Measurements from ENCODE around the gene CMSS1.

The CMSS1 gene

GRCh38 chr3:100107221-100107814 lies 289.7 kb downstream of the CMSS1 start:
- no peak for DNase-seq (ENCODE audit: low read depth)

GRCh38 chr3:100108464-100109079 lies 290.9 kb downstream of the CMSS1 start:
- DNase-seq (ENCODE audit: low read depth) = no peak

GRCh38 chr3:100110162-100110561 lies 292.5 kb downstream of the CMSS1 start:
- DNase-seq (ENCODE audit: low read depth) = no peak

GRCh38 chr3:100111728-100112127 lies 294.1 kb downstream of the CMSS1 start:
- no peak for DNase-seq (ENCODE audit: low read depth)

GRCh38 chr3:100113723-100114412 lies 296.2 kb downstream of the CMSS1 start:
- no peak for DNase-seq (ENCODE audit: low read depth)

- DNase-seq (ENCODE audit: low read depth) = peak; percentile 30
These were observed 296.9 kb downstream of the CMSS1 start, which contains the start of gene FILIP1L for GRCh38 chr3:100114413-100115030. FILIP1L (minus strand) TSS chr3:100114501.

- DNase-seq (ENCODE audit: low read depth) = no peak
These were observed 299.4 kb downstream of the CMSS1 start for GRCh38 chr3:100117093-100117492.

GRCh38 chr3:100120012-100120411 lies 302.4 kb downstream of the CMSS1 start:
- DNase-seq (ENCODE audit: low read depth) = no peak

- DNase-seq (ENCODE audit: low read depth) = no peak
These were observed 303.0 kb downstream of the CMSS1 start for GRCh38 chr3:100120693-100121092.

- DNase-seq (ENCODE audit: low read depth) = no peak
These were observed 304.7 kb downstream of the CMSS1 start for GRCh38 chr3:100122321-100122720.

- no peak for DNase-seq (ENCODE audit: low read depth)
These were observed 305.4 kb downstream of the CMSS1 start for GRCh38 chr3:100123112-100123511.

- DNase-seq (ENCODE audit: low read depth) = no peak
These were observed 306.6 kb downstream of the CMSS1 start for GRCh38 chr3:100124201-100124761.

- peak; percentile 59 for DNase-seq (ENCODE audit: low read depth)
These were observed 307.7 kb downstream of the CMSS1 start for GRCh38 chr3:100125161-100125938.

- DNase-seq (ENCODE audit: low read depth) = no peak
These were observed 310.1 kb downstream of the CMSS1 start for GRCh38 chr3:100127792-100128191.

GRCh38 chr3:100128565-100128964 lies 310.9 kb downstream of the CMSS1 start:
- no peak for DNase-seq (ENCODE audit: low read depth)

- no peak for DNase-seq (ENCODE audit: low read depth)
These were observed 312.3 kb downstream of the CMSS1 start for GRCh38 chr3:100129941-100130340.

- DNase-seq (ENCODE audit: low read depth) = no peak
These were observed 313.6 kb downstream of the CMSS1 start for GRCh38 chr3:100131241-100131640.

GRCh38 chr3:100136921-100137320 lies 319.3 kb downstream of the CMSS1 start:
- DNase-seq (ENCODE audit: low read depth) = peak; percentile 12

GRCh38 chr3:100140976-100141375 lies 323.3 kb downstream of the CMSS1 start:
- DNase-seq (ENCODE audit: low read depth) = no peak

GRCh38 chr3:100141586-100141985 lies 323.9 kb downstream of the CMSS1 start:
- peak; percentile 30 for DNase-seq (ENCODE audit: low read depth)

- no peak for DNase-seq (ENCODE audit: low read depth)
These were observed 326.7 kb downstream of the CMSS1 start for GRCh38 chr3:100144255-100144866.

Measured in fibroblast of gingiva (primary cell).